ENCODE results near the gene CRPPA.

GRCh38 chr7:16463949-16464715 is 42.8 kb upstream of the CRPPA start:
- no peak for TF ChIP-seq CTCF (IDR thresholded peaks at IDR 0.05)
- no peak for TF ChIP-seq POLR2A (IDR thresholded peaks at IDR 0.05)
